Choroid plexus epithelial cell (primary cell): ENCODE results near the gene NUP98.

Experiments used
- DNase-seq: peaks from one replicate; pipeline ENCODE4 v3.0.0-alpha.2; 2010; ENCODE audit warnings: low read depth
- H3K4me3 ChIP-seq: 2 replicates; pipeline ENCODE4 v1.5.1; 2011; ENCODE audit warnings: low read depth, mild to moderate bottlenecking, control low read depth, low read length, moderate library complexity
- TF ChIP-seq, protein P1 (sequence below): conservative IDR thresholded peaks from 2 replicates; pipeline ENCODE4 v1.5.1; 2011; ENCODE audit warnings: low read depth, mild to moderate bottlenecking, control low read depth, inconsistent platforms, low read length, moderate library complexity

NUP98 gene

GRCh38 chr11:3738723-3739122 lies 58.6 kb downstream of the NUP98 start:
- H3K4me3 ChIP-seq: no peak overlapping the region
- TF ChIP-seq, protein P1, sequence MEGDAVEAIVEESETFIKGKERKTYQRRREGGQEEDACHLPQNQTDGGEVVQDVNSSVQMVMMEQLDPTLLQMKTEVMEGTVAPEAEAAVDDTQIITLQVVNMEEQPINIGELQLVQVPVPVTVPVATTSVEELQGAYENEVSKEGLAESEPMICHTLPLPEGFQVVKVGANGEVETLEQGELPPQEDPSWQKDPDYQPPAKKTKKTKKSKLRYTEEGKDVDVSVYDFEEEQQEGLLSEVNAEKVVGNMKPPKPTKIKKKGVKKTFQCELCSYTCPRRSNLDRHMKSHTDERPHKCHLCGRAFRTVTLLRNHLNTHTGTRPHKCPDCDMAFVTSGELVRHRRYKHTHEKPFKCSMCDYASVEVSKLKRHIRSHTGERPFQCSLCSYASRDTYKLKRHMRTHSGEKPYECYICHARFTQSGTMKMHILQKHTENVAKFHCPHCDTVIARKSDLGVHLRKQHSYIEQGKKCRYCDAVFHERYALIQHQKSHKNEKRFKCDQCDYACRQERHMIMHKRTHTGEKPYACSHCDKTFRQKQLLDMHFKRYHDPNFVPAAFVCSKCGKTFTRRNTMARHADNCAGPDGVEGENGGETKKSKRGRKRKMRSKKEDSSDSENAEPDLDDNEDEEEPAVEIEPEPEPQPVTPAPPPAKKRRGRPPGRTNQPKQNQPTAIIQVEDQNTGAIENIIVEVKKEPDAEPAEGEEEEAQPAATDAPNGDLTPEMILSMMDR: no peak
- no peak for DNase-seq

DNA sequence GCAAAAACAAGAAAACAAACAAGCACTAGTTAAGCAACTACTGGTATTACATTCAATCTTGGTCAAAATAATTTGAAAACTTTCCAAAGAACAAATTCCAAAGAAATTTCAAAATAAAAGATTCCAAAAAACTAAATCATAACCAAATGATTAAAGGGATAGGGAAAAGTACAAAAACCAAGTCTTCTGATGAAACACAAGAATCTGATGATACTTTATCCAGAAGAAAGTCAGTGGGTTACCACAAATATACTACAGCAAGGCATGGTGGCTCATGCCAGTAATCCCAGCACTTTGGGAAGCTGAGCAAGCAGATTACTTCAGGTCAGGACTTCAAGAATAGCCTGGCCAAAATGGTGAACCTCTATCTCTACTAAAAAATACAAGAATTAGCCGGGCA lies 59.1 kb downstream of the NUP98 start:
- DNase-seq: peak; percentile 28

GRCh38 chr11:3737386-3737933 lies 59.9 kb downstream of the NUP98 start:
- DNase-seq: no peak
- TF ChIP-seq, protein P1: no peak
- H3K4me3 ChIP-seq: no peak overlapping the region

More for the DNA sequence above, 59.1 kb downstream of the NUP98 start:
- TF ChIP-seq, protein P1: no peak
- no peak overlapping the region for H3K4me3 ChIP-seq

DNA sequence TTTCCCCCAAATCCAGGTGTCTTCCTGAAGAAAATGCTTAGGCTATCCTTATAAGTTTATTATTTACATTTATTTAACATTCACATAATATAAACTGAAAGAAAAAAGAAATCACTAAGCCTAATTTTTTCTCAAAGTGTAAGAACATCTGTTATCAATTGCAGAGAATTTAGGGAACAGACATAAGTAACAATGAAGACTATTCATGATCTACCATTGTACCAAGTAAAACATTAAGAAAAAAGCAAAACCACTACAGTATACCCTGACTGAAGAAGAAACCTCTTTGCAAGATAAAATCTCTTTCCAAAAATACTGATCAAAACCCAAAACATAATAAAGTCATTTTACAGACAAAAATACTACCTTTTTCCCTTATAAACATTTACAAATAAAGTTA lies 60.5 kb downstream of the NUP98 start:
- no peak for DNase-seq
- H3K4me3 ChIP-seq: no peak overlapping the region
- TF ChIP-seq, protein P1: no peak

GRCh38 chr11:3735827-3736226 lies 61.5 kb downstream of the NUP98 start:
- no peak overlapping the region for H3K4me3 ChIP-seq
- TF ChIP-seq, protein P1: no peak
- DNase-seq: peak; percentile 26

DNA sequence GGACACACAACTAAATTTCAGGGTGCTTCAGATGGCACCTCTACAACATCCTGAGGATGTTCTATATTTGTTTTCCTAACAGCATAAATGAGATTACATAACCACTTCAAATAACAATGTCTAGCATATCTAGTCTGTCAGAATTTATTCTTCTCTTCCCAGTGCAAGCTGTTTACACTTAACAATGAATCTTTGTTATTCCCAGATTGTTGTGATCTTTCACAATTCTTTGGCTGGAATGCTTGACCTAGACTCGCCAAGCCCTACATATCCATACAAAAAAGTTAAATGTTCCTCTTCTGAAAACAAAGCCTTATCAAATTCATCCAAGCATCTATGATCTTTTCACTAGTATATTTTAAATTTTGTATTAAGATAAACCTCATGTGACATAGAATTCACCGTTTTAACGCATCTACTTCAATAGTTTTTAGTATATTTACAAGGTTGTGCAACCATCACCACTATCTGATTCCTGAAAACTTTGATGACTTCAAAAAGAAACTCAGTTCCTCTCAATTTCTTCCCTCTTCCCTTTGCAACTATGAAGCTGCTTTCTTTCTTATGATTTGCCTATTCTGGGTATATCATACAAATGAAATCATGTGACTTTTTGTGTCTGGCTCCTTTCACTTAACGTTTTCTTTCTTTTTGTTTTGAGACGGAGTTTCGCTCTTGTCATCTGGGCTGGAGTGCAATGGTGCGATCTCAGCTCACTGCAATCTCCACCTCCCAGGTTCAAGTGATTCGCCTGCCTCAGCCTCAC lies 64.5 kb downstream of the NUP98 start:
- no peak for DNase-seq
- TF ChIP-seq, protein P1: no peak
- no peak overlapping the region for H3K4me3 ChIP-seq
